Activated CD4-positive, alpha-beta T cell treated with anti-CD3 and anti-CD28 coated beads, Interleukin-2, Interleukin-6, amounts not matched to agents 100 ng/mL and 50 ng/mL, durations not matched to agents 16 hours and 8 hours (primary cell): ENCODE results near the gene GGACT.
A peak's percentile ranks its signal among the peaks of the same experiment; 100 is the strongest.
"Not testable (repeated sequence)": the region's sequence is repeated elsewhere in the genome, so short reads cannot be mapped to it uniquely, and the experiment has no call there.

ENCODE experiments used
- DNase-seq: peaks from one replicate; pipeline ENCODE4 v3.0.0-alpha.2; 2020

GGACT gene

DNA sequence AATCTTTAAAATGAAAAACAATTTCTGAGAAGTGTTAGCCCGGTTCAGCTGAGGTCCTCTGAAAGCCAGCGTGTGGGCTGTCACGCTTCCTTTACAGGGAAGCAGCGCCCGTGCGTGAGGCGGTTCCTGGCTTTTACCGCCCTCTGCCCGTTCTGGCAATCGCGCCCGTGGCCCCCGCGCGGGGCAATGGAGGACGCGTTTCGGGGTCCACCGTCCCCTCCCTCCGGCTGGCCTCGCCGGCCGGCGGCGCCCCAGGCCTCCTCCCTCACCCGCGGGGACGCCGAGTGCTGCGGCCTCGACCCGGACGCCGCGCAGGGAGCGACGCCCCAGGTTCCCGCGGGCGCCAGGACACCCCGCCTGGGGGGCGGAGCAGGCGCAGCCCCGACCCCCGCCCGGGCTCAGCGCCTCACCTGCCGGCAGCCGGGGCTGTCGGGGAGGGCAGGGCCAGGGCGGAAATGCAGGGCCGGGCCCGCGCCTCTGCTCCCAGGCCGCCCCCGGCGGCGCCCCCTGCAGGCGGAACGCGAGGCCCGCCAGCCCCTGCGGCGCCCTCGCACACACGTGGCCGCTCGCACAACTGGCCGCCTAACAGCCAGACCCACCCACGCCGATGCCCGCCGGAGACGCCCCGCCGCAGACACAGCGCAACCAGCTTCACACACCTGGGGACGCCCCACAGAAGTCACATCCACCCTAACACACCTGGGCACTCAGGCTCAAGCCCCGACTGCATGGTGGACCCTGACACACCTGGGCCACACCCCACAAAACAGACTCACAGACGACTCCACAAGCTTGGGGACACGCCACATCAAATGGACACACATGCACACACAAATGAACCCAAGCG, at the start of gene GGACT:
Gene GGACT (minus strand): TSS at position 459 of the 847 bp plus-strand sequence. CDS start 56,198 bp downstream, outside the sequence.
- peak; percentile 92 for DNase-seq

DNA sequence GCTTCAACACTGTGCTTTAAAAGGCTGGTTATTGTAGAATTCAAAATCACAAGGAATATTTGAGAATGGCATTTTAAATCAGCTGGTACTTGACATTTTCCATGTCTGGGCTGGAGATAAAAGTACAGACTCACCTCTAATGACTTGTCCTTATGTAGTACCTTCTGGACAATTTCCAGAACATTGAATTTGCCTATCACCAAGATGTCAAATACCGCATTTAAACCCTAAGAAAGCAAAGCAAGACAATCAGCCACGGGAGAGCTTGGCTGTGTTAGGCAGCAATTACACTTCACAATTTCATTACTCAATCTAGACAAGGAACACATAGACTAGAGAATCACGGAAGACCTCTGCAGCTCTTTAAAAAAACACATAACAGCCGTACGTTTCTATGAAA, 49.2 kb upstream of the GGACT start:
- DNase-seq, result no peak

DNA sequence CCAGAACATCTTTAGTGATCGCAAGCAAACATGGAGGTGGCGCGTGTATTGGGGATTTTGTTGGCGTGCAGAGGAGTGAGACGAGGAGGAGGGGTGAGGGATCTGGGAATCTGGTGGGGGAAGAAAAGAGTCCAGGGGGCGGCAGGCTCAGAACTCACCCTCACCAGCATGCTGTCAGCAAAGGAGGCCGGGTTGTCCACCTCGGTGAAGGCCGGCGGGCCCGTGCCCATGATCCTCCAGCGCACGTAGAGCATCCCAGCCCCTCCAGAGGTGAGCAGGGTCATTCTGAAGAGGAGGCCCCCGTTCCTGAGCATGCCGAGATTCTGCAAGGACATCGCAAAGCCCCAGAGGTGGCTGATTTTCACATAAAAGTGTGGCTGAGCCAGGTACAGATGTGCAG, 48.8 kb upstream of the GGACT start:
- DNase-seq, result no peak

DNA sequence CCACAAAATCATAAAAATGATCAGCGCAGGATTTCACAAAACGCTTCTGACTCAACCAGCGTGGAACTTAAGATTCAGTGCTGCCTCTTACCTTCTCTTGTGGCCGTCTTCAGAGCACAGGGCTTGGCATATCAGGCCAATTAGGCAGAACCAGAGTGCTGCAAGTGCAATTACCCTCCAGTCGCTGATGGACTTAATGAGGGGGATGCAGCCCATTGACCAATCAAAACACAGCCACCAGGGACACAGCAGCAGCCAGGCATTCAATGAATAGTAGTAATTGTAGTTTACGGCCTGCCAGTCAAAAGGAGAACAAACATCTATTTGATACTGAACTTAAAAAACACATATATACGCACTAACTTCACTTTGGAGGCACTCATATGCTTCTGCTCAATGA, 47.9 kb upstream of the GGACT start:
- no peak for DNase-seq

DNA sequence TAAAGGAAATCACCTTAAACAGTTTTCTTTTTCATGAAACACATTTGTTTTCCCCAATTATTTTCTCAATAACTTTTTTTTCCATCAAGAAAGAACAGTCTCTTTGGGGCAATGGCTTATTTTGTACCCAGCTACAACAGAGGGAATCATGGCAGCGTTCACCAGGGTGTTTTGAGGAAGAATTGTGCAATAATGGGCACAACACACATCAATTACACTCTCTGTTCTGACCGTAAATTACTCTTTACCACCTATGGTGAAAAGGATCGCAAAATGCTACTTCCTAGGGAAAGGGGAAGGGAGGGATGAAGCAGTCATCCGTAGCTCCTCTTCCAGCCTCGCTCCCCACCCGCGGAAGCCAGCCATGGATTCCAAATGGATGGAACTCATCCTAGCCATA, 47.4 kb upstream of the GGACT start:
- no peak for DNase-seq

DNA sequence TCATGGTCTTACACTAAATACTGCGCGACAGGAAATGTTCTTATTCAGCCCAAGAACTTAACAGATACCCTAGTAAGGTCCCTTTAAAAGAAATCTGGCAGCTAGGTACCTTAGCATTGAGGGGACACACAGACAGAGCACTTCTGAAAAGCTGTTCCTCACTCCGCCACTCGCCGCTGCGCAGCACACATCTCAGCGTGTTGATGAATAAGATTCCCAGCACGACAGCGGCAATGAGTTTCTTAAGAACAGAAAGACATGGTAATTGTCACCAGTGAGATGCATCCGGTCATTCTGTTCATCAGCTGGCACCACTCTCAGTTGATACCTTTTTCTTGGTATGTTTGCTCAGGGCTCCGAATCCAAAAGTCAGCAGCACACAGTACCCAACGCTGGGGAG, 46.1 kb upstream of the GGACT start:
- no peak for DNase-seq

DNA sequence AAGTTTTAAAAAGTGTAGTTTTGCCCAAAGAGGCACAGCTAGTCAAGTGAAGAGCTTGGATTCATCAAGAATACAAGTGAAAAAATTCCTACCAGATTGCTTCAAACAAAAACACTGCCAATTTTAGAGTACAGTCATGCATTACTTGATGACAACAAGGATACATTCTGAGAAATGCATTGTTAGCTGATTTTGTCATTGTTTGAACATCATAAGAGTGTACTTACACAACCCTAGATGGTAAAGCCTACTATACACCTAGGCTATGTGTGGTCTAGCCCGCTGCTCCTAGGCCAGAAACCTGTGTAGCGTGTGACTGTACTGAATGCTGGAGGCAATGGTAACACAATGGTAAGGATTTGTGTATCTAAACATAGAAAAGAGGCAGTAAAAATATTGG, 44.9 kb upstream of the GGACT start:
- DNase-seq, result no peak

DNA sequence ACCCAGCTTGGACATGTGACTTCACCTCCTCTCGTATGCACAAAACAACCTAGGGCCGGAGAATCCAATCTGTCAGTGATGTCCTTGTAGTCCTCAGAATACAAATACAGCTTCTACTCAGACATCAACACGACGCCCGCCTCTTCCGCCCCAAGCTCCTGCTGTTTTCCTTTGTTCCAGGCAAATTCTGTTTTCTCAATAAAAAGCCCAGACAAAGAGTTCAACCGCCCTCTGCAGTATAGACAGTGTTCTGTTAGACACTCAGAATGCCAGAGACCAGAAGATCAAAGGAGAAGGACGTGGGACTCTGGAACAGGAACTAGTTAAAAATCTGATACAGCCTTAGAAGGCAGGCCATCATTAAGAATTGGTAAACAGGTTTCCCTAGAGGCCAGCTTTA, 42.0 kb upstream of the GGACT start:
- DNase-seq, result no peak

DNA sequence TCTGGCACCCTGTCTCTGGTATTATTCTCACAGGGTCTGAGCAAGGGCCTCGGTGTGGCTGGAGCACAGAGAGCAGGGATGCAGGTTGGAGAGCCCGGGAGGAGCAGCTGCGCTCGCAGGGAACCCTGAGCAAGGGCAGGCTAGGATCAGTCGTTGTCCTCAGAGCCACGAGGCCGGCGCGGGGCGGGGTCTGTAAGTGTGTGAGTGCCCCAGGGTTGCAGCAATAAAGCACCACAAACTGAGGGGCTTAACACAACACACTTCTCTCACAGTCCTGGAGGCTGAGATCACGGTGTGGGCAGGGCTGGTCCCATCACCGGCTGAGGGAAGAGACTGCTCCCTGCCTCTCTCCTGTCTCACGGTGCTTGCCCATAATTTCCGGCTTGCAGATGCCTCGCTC, 38.5 kb upstream of the GGACT start:
- no peak for DNase-seq

DNA sequence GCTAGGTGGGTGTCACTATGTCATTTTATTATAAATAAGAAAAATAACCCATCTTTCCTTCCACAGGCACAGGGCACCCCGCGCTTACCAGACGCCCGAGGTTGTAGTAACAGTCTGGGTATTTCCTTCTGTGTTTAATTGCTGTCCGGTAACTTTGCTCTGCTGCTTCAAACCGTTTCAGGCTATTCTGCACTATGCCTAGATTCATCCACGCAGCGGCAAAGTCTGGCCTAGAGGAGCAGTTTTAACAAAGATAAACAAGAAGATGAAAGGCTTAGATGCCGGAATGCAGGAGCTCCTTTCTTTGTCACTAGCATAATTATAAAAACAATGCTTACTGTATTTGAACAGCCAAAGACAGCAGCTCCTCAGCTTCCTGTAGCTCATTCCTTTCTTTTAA, 36.9 kb upstream of the GGACT start:
- no peak for DNase-seq

DNA sequence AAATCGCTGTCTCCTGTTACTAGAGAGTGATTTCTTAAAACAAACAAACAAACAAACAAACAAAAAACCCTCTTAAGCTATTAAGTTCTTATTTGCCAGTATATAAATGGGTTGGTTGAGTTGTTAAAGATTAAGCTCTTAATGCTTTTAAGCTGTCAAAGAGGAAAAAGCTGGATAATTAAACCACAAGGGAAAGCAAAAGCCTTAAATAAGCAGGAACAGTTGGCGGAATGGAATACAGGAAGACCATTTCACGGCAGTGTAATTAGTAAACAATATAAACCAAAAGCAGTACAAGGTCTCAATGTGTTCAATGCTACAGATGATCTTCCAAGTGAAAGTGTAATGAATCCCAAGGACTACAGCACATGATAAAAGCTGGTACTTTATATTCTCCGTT, 32.2 kb upstream of the GGACT start:
- no peak for DNase-seq

DNA sequence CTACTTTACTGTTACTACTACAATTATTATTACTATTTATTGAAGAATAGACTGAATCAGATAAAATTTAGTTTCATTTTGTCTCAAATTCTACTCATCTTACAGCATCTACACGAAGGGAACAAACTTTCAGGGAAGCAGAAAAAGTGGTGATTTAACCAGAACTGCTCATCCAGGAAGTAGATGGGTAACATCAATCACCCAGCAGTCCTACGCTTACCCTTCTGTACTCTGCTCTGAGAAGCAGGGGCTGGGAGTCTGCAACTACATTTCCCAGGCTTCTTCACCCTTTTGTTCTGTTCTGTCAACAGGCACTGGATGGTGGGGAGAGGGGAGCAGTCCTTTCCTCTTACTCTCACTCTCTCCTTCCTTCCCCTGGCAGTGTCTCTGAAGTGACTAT, 31.4 kb upstream of the GGACT start:
- peak; percentile 14 for DNase-seq

DNA sequence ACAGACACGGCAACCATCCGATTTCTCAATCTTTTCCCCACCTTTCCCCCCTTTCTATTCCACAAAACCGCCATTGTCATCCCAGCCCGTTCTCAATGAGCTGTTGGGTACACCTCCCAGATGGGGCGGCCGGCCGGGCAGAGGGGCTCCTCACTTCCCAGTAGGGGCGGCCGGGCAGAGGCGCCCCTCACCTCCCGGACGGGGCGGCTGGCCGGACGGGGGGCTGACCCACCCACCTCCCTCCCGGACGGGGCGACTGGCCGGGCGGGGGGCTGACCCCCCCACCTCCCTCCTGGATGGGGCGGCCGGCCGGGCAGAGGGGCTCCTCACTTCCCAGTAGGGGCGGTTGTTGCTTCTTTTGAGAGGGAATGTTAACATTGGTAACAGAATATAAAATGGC, 30.3 kb upstream of the GGACT start:
- DNase-seq, result not testable (repeated sequence)

DNA sequence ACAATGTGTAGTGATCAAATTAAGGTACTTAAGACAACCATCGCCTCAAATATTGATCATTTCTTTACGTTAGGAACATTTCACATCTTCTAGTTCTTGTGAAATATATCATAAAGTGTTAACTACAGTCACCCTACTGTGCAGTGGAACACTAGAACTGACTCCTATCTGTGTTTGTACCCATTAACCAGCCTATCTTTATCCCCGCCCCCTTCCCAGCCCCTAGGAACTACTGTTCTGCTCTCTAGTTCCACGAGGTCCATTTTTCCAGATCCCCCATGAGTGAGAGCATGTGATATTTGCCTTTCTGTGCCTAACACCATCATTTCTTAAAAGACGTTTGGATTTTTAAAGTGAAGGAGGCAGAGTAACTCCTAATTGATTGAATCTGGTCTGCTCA, 24.4 kb upstream of the GGACT start:
- no peak for DNase-seq

DNA sequence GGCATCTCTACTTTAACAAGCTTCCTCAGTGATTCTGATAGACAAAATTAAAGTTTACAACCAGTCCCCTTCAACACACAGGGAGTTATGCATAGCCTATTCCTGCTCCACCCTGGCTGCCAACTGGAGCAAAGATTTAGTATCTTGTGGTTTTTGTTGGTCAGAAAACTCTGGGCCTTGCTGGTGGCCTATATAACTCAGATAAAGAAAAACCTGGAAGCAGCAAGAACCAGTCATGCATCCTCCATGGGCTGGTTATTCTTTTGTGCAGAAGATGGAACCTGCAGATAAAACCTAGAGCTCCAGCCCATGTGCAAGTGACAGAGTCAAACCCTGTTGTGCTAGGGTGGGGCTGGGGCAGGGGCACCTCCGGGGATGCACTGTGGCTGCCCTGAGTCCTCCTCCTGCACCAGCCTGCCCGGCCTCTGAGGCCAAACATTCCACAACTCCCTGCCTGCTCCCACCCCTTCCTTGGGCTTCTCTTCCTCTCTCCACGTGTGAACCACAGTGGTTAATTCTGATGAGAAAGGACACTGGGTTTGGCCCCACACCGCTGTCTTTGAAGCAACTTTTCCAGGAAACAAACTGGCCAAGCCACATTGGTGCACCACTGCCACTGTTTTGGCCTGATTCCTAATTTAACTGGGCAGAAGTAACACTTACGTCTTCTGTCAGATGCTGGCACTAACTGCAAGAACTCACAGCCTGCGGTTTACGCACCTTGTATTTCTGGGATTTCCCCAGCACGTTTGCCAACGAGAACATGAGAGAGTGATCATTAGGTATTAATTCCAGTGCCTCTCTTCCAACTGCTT, 23.3 kb upstream of the GGACT start:
- DNase-seq, result peak; percentile 40

DNA sequence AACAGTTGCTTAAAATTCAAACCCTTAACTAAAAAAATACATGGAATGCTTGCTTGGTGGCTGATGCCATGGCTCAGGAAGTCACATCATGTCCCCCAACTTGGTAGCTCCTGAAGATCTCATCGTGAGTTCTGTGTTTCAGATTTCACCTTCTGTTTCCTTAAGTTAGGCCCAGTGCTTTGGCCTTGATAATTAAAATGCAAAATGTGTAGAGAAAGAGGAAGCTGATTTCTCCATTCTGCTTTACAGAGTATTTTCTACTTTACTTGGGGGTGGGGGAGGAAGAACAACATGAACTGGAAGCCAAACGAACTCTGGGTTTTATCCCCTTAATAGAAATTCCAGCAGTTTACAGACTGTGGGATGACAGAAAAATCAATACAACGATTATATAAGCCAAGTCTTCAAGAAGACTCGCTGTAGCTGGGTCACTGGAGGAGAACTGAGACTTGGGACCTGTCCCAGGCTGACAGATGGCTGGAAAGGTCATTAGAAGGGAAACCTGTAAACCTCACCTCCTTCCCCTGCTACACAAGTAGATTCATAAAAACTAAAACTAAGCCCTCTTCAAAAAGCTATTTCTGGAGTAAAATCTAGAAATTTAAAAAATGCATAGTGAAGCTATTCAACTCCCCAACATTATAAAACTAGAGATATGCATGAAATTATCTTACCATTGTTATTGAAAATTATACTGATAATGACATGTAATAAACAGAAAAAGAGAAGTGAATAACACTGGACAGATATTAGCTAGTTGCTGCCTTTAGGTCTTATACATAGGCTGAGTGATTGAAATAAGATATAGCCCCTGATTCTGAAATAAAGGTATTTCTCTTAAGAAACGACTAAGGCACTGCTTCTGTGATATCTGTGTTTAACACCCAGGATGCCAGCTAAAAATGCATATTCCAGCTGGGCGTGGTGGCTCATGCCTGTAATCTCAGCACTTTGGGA, 22.1 kb upstream of the GGACT start:
- DNase-seq, result no peak

DNA sequence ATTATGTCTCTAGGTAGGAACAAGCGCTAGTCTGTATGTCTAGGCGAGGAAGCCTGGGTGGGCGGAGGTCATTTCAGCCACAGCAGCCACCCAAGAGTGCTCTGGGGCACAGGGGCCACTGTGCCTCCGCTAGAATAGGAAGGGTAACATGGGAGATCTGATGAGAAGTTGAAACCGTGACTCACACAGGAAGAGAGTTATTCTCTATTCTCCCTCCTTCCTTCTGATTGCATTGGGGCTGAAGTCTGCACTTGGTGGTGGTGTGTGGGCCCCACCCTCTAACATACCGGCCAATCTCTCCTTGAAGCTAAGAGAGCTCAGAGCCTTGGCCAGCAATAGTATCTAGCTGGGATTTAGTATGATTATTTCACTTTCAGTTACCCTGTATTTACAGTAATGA, 20.3 kb upstream of the GGACT start:
- DNase-seq, result peak; percentile 68

DNA sequence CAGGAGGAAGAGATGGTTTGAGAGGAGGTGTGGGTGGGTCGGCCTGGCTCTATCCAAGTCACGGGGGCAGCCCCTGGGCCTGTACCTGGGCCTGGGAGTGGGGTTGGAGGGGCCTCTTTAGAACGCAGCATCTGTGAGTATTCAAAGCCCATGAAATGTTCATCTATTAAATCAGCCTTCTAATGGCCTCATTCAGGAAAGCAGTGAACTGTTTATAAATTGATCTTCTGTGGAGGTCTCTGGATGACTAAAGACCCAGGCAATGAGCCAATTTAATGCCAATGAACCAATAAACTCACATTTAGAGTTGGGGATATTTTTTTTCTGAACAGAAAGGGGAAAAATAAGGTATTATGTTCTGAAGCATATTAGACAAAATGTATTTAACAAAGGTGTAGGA, 19.9 kb upstream of the GGACT start:
- DNase-seq, result no peak

DNA sequence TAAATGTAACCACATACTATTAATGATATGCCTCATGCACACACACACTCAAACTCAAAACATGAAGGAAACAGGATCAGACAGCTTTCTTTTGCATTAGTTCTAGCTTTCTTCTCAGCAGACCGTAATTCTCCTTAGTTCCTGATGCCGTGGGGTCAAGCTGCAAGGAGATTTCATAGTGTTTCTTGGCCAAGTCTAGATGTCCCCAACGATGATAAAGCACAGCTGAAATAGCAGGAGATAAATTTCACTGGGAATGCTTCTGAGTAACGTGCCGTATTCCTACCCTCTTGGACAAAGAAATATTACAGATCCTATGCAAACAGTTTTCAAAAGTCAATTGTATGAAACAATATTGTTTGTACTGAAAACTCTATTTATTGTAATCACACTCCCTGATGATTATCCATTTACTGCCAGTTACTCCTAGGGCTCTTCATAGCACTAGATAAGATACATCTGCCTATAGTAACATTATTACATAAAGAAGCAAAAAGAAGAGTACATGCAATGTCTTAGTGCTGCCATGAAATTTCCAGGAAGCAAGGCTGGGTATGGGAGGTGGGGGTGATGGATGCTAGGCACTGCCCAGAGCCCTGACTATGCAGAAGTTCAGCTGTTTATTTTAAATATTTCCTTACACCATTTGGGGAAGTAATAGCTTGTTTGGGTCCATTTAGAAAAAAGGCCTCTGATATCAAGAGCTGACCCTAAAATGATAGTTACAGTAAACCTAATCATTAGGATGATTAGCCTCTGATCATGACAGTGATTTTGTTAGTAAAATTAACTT, 16.5 kb upstream of the GGACT start:
- DNase-seq, result no peak

DNA sequence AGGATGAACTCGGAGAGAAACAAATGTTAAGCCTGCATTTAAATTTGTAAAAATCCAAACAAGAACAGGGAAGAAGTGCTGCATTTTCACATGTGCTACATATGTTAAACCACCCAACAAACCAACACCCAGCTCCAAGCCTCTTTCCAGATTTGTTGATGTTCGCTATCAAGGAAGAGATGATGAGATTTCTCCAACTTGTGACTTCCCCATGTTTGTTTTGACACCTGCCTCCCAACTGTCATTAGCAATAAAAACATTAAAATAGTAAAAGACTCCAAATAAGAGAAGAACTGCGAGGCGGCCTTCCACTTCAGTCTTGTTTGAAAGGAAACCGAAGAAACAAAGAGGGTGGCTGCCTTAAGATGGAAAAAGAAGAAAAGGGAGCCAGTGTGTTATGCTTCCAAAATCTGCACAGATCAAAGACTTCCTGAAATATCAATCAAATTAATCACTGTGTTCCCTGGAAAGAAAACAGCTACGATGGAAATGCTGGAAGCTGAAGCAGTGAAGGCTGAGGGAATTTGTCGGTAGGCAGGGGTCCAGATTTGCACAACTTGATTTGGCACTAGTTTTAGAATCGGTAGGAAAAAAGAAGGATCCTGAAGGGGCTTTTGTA, 14.0 kb upstream of the GGACT start:
- DNase-seq, result no peak

DNA sequence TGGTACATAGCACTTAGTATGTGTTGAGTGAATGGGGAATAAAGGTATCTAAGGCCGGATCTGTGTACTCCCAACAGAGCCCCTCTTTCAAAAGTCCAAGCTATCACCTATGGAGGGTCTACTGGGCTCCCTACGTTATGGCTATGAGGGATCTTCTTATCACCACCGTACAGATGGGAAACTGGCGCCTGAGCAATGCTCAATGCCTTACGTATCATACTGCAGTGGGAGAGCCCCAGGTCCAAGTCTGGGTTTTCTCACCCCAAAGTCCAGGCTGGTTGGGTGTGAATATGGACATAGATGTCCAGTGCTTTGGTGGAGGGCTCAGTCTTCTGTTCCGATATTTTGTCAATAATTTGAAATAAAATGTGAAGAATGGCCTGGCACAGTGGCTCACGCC, 13.1 kb upstream of the GGACT start:
- DNase-seq, result no peak

DNA sequence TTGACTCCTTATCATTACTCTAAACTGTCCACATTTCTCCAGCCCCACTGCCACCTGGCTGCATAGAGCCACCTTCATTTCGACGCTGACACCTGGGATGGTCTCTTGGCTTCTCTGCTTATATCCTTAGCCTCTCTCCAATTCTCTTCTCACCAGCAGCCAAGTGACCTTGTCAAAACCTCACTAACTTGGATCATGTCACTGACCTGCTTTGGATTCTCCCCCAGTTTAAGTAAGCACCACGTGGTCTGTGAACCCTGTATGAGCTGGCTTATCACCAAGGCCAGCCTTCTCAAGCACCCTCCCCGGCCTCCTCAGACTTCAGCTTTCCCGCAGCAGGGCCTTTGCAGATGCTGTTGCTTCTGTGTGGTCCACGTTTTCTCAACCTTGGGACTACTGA, 12.3 kb upstream of the GGACT start:
- DNase-seq, result no peak
